A673 (cell line): ENCODE results near the gene YES1. TPM values are rescaled to one million over a fixed set of nuclear protein-coding genes. Genes with fewer than 3 reads are reported as not detected.

Source experiments
- BruUV-seq: library from RNA; stranded (reverse); fragments of 400-500 nt; replicated peaks from 2 replicates; lab custom pipeline; 2021; lab: Mats Ljungman, UMichigan
- CTCF ChIA-PET: fragments of 300-600 bp; sonication (Branson Sonifier 250); formaldehyde crosslinking; loops from one replicate; lab custom pipeline; 2022; ENCODE audit warnings: antibody characterized with exemption; lab: Charles Lee
- POLR2A ChIA-PET: fragments of 300-600 bp; sonication (Branson Sonifier 250); formaldehyde crosslinking; loops from one replicate; lab custom pipeline; 2022; ENCODE audit warnings: antibody characterized with exemption; ENCODE audit not compliant: low non-redundant PET; lab: Charles Lee
- DNase-seq: peaks from one replicate; pipeline ENCODE4 v3.0.0-alpha.2; 2015; ENCODE audit warnings: low spot score
- H3K27ac ChIP-seq: fragments of 200-600 bp; sonication (generic); 2 replicates; pipeline ENCODE4 v1.5.1; 2016; ENCODE audit warnings: mixed run types, low read depth, mild to moderate bottlenecking, mixed read lengths, antibody characterized with exemption, low read length; ENCODE audit not compliant: poor library complexity, severe bottlenecking
- H3K27me3 ChIP-seq: fragments of 200-600 bp; sonication (generic); replicated peaks from 2 replicates; pipeline ENCODE4 v1.6.1; 2017; ENCODE audit warnings: mixed run types, low read depth, mild to moderate bottlenecking, mixed read lengths, antibody characterized with exemption, low read length; ENCODE audit not compliant: insufficient read depth, poor library complexity
- H3K36me3 ChIP-seq: fragments of 200-600 bp; sonication (generic); 2 replicates; pipeline ENCODE4 v1.6.1; 2016; ENCODE audit warnings: mixed run types, mild to moderate bottlenecking, mixed read lengths, antibody characterized with exemption, low read length; ENCODE audit not compliant: insufficient read depth, poor library complexity, severe bottlenecking
- H3K4me1 ChIP-seq: fragments of 200-600 bp; sonication (generic); 2 replicates; pipeline ENCODE4 v1.6.1; 2017; ENCODE audit warnings: mixed run types, mild to moderate bottlenecking, mixed read lengths, antibody characterized with exemption, low read length; ENCODE audit not compliant: insufficient read depth, poor library complexity, severe bottlenecking
- H3K4me3 ChIP-seq: fragments of 200-600 bp; sonication (generic); 2 replicates; pipeline ENCODE4 v1.5.1; 2016; ENCODE audit warnings: low read depth, mixed run types, mild to moderate bottlenecking, mixed read lengths, low read length; ENCODE audit not compliant: poor library complexity, severe bottlenecking
- H3K9me3 ChIP-seq: fragments of 200-600 bp; sonication (generic); 2 replicates; pipeline ENCODE4 v1.6.1; 2016; ENCODE audit warnings: mixed run types, low read depth, mild to moderate bottlenecking, mixed read lengths, antibody characterized with exemption, low read length; ENCODE audit not compliant: poor library complexity, severe bottlenecking
- CTCF ChIP-seq: fragments of 300-800, 200-600 bp; sonication (generic); conservative IDR thresholded peaks from 2 replicates; pipeline ENCODE4 v1.5.1; 2017; ENCODE audit warnings: low read depth, mild to moderate bottlenecking, antibody characterized with exemption, low read length, moderate library complexity, mixed read lengths
- EZH2 ChIP-seq: fragments of 200-600 bp; sonication (generic); IDR thresholded peaks from 2 replicates; pipeline ENCODE4 v1.6.1; 2017; ENCODE audit warnings: borderline replicate concordance, low read depth, mild to moderate bottlenecking, mixed read lengths, antibody characterized with exemption, low read length; ENCODE audit not compliant: poor library complexity, severe bottlenecking
- intact Hi-C: fragments of 100-400 bp; cut with micrococcal nuclease; formaldehyde crosslinking; loops from one replicate; pipeline ENCODE4 v1.10.0; 2022; ENCODE audit not compliant: unreplicated experiment
- total RNA-seq: library from RNA; stranded (reverse); gene quantifications from 2 replicates; pipeline ENCODE4 v1.2.3, GENCODE V29; 2021

Gene YES1
- total RNA-seq, 1 experiment from 2014 or later, result 138 TPM

GRCh38 chr18:834082-834720 lies 22.2 kb upstream of the YES1 start:
- ChIA-PET POLR2A (no interaction called here), CTCF (interaction anchor here (0.7 kb wide), 1 partner anchor 86 kb away, joined by 4 read pairs; no protein-coding TSS in a partner anchor)
- Histone ChIP-seq H3K36me3 (no peaks in the 10 kb centered on the region), H3K4me1 (peaks cover 27% of the 10 kb centered on the region), H3K27me3 (no peaks in the 10 kb centered on the region), H3K27ac (no peak overlapping the region), H3K9me3 (no peaks in the 10 kb centered on the region), H3K4me3 (no peak overlapping the region)
- intact Hi-C loops, result loop anchor here (5.0 to 10.0 kb wide), 2 partner anchors 339 to 542 kb away; no protein-coding TSS in a partner anchor
- no peak for DNase-seq
- BruUV-seq, result no TSS peak
- TF ChIP-seq EZH2 (no peak), CTCF (no peak)

- no peaks in the 10 kb centered on the region for H3K9me3 ChIP-seq
- no TSS peak for BruUV-seq
- H3K27me3 ChIP-seq, result no peaks in the 10 kb centered on the region
- H3K27ac ChIP-seq, result no peak overlapping the region
- CTCF ChIA-PET, result no interaction called here
- TF ChIP-seq EZH2 (no peak), CTCF (no peak)
- H3K36me3 ChIP-seq, result no peaks in the 10 kb centered on the region
- peaks cover 29% of the 10 kb centered on the region for H3K4me1 ChIP-seq
- POLR2A ChIA-PET, result interaction anchor here (0.7 kb wide), 1 partner anchor 23 kb away, joined by 4 read pairs; no protein-coding TSS in a partner anchor
- H3K4me3 ChIP-seq, result no peak overlapping the region
- intact Hi-C loops, result loop anchor here (5.0 to 10.0 kb wide), 2 partner anchors 338 to 541 kb away; no protein-coding TSS in a partner anchor
- no peak for DNase-seq
Measured at GRCh38 chr18:833197-833596, 21.2 kb upstream of the YES1 start.

DNA sequence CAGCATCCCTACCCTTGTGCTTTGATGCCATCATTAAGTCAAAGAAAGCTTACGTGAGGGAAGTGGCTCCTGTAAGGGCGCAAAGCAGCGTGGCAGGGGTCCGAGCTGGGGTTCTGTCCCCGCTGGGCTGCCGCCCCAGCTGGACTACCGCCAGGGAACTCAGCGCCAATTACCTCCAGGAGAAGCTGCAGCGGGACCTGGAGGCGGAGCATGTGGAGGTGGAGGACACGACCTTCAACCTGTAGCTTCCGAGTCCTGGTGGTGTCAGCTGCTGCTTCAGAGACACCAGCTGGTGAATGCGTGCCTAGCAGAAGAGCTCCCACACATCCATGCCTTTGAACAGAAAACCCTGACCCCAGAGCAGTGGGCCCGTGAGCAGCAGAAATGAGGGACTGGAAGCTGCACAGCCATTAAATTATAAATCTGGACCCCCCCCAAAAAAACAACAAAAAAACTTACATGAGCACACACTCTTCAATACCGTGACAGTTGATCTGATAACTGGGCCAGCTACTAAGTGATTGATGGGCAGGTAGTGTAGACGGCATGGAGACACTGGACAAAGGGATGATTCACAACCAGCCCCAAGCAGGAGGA lies 20.1 kb upstream of the YES1 start:
- intact Hi-C loops, result loop anchor here (5.0 to 10.0 kb wide), 2 partner anchors 337 to 540 kb away; no protein-coding TSS in a partner anchor
- H3K27me3 ChIP-seq, result no peaks in the 10 kb centered on the region
- ChIA-PET CTCF (interaction anchor here (0.7 to 2.5 kb wide), 2 partner anchors 173 to 209 kb away, joined by 5 to 36 read pairs; no protein-coding TSS in a partner anchor), POLR2A (interaction anchor here (0.7 kb wide), 1 partner anchor 22 kb away, joined by 4 read pairs; no protein-coding TSS in a partner anchor)
- H3K4me1 ChIP-seq, result peaks cover 29% of the 10 kb centered on the region
- H3K27ac ChIP-seq, result no peak overlapping the region
- BruUV-seq, result no TSS peak
- H3K9me3 ChIP-seq, result no peaks in the 10 kb centered on the region
- no peaks in the 10 kb centered on the region for H3K36me3 ChIP-seq
- no peak overlapping the region for H3K4me3 ChIP-seq
- TF ChIP-seq EZH2 (no peak), CTCF (peak; percentile 24; the same call in 1 of the 2 replicates)
- DNase-seq, result peak; percentile 37
